Activated CD4-positive, alpha-beta T cell treated with anti-CD3 and anti-CD28 coated beads for 1 hour (primary cell): ENCODE results near the gene HOXD9.

Source experiments
- DNase-seq: peaks from one replicate; pipeline ENCODE4 v3.0.0-alpha.2; 2020

HOXD9 gene

DNA sequence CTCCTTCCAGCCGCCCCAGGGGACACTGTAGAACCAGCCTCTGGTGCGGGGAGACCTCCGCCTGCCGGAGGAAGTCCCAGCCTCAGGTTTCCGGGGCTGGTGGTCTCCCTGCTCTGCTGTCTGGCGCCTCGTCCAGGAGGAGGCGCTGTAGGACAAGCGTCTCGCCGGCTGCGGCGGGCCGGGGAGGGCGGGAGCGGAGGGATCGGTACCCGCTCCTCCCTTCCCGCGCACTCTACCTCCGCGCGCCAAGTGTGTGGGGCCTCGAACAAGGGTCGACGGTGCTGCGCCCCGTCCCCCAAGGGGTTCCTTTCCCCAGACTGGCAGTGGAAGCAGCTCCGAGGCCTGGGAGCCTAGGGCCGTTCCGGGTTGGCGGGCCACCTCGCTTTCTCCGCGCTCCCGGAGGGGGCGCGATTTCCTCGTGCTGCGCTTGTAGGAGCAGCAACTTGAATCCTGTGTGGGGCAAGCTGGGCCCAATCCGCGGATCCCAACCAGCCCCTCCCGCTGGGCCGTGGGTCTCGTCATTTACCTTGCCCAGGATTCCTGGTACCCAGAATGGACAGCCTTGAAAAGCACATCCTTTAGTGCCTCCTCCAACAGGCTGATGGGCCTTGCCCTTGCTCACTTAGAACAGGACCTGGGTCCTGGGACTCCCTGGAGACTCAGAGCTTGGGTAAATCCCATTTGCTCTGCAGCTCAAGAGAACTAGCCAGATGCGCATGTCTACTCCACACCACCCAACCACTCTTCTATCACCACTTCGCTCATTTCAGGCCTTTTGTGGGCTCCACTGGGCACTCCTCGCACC is 18.2 kb downstream of the HOXD9 start:
- DNase-seq = peak; percentile 34

DNA sequence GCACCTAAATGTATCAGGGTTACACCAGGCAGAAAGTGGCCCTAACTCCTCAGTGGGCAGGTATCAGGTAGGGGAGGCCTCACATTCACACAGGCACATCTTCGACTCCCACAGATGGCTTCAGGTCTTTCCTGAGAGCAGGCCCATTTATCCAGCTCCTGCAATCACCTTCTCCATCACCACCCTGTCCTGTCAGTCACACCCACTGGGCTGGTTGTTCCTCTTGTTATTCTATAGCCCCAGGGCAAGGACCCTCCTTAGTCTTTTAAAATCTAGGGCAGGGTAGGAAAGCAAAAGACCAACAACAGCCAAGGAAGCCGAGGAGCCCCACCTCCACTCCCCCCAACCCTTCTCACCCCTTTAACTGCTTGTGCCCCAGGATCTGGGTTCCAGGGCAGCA is 19.8 kb downstream of the HOXD9 start:
- DNase-seq = no peak

DNA sequence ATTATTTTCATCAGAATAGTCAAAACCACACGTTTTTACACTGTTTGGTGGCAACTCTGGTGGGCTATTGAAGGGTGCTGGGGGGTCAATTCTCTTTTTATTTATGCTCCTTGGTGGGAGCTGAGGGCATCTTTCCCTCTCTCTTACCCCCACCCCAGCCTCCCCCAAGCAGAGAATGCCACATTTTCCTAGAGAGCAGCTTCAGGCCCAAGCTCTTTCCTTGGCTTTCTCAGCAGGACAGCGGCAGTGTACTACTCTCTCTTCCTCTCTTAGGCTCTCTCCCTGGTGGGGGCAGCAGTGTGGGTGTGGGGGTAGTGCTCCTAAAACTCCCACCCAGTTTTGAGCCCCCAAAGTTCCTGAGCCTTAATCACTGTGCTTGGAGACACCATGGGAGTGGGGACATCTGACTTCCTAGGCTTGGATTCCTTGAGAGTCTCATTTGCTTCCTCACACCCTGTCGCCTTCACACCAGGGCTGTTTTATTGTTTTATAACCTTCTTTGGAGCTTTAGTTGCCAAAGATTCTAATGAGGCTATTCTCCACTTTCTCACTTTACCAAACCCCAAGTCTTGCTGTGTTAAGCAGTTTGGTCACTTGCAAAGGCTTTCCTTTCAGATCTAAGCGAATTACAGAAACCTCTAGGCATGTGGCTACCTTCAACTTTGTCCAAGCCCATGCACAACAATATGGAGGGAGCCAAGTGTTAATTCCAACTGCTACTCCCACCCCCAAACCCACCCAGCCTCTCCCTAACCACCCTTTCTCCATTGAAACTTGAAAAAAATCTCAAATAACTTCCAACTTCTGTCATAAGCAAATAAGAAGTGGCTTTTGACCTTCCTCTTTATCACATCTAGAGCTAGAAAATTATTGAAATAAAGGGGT is 22.8 kb downstream of the HOXD9 start:
- DNase-seq = no peak

DNA sequence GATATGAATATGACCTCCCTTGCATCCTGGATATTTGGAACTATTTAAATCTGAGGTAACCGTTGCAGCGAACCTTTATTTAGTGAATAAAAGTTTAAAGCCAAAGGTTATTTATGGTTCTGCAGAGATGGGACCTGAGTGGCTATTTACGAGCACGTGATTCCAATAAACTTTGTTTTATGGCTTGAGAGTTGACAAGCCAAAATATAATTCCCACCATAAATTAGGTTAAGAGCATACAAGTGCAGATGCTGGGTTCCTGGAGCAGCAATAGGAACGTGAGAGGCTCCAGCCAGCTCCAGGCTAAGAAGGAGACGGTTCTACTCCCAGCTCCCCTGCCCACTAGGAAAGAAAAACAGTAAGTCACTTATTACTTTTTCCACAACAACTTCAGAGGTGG is 23.6 kb downstream of the HOXD9 start:
- DNase-seq = no peak

DNA sequence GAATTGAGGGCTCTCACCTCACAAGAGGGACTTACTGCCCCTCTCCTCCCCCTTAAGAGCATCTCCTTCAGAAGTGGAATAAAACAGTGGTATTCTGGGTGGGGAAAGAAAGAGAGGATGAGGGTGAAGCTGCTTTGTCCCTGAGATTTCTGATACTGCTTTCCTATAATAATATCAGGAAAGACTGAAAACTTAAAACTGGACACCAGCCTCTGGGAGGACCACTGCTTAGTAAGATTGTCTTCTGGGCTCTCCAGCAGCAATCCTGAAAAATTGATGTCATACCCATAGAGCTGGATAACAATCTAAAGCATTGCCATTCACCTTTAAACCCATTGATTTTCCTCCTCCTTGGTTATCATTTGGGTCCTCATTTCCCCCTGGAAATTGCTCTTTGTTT is 24.1 kb downstream of the HOXD9 start:
- no peak for DNase-seq

DNA sequence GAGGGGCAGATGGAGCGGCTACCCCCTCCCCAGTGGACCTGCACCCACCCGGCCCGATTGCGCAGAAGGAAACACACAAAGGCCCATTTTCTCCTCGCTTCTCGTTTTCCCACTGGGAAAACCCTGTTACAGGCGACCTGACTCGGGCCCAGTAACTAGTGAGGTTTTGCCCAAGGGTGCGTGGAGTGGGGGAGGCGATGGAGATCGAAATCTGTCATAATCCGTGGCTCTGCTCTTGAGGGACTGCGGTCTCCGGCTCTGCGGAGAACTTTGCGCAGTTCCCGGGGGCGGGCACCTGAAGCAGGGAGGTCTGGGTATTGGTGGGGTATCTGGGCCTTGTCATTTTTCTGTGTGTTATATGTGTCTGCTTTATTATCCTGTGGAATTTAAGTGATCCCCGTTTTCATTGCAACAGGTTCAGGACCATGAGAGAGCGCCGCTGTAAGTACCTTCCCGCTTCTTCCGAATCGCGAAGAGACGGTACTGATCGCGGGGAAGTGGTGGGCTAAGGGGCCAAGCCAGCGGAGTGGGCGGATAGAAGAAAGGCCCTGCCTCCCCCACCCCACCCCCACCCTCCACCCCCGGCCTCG is 24.8 kb downstream of the HOXD9 start:
- DNase-seq = no peak

DNA sequence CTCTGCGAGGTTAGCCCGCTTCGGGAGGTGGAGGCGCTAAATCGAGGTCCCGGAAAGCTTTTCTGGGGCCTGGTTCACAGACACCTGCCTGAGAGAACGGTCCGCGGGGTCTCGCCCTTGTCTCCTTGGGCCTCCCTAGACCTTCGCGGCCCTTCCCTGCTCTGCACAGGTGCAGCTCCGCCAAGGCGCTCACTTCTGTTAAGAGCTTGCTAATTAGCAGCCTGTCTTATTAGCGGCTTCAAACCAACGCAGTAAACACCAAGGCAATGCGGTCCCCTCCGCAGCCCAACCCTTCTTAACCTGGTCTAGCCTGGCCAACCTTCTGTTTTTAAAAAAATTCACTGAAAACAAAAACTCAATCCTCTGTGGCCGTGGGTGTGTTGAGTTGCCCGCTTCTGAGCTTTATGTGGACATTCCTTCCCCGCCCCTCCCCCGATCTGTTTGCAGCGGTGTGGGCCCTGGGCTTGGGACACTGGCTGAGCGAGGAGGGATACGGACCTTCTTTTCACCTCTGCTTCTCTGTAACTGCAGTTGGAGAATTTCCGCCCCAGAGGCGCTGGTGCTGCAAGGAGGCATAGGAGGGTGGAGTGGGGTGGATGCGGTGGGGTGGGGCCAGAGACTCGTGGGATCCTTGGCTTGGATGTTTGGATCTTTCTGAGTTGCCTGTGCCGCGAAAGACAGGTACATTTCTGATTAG is 25.4 kb downstream of the HOXD9 start:
- no peak for DNase-seq

DNA sequence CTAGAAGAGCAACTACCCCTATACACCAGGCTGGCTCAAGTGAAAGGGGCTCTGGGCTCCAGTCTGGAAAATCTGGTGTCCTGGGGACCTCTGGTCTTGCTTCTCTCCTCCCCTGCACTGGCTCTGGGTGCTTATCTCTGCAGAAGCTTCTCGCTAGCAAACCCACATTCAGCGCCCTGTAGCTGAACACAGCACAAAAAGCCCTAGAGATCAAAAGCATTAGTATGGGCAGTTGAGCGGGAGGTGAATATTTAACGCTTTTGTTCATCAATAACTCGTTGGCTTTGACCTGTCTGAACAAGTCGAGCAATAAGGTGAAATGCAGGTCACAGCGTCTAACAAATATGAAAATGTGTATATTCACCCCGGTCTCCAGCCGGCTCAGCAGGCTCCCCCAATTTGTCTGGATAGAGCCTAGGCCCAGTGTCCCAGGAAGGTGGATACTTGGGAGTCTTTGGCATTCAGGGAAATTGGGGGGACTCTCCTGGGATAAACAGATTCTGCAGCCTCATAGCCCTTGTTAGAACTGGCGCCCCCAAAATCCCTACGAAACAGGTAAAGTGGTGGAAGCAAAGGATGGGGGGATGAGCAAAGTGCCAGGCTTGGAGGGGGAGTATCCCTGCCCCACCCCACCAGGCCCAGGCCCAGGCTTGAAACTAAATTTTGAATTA is 26.4 kb downstream of the HOXD9 start:
- DNase-seq = no peak

DNA sequence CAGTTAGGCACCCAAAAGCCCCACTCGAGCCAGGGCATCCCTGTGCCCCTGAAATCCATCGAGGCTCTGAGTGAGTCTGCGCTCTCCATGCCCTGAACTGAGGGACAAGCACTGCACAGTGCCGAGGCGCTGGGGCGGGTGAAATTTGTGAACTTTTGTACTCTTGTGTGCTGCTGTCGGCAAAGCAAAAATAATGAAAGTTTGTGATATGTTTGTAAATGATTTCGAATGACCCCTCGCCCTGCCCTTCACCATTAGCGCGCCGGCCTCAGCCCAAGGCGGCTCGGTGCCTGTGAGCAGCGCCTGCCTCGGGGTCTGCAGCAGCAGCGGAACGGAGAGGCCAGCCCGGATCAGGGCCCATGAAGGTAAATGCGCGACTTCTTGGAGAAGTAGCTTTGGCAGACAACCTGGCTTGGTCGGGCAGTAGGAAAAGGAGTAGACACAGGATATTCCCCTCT is 27.0 kb downstream of the HOXD9 start:
- no peak for DNase-seq

DNA sequence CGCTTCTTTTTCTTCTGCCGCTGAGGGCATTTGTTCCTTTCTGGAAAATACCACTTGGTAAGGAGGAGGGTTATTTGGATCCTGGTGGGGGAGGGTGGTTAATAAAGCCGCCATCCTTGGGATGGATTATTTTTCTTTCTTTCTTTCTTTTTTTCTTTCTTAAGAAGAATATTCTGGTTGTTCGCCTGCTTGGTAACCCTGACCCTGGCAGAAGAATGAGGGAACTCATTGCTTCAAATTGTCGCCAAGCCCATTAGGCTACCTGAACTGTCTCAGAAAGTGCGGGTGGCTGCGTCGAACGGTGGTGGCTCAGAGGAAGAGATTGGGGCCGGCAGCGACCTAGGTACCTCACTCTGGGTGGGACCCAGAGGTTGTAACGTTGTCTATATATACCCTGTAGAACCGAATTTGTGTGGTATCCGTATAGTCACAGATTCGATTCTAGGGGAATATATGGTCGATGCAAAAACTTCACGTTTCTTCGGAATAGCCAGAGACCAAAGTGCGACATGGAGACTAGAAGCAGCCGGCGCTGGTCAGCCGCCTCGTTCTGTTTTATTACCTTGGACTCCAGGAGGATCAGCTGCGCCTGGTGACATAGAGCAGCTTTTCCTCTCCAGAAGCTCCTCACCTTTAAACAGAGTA is 27.5 kb downstream of the HOXD9 start:
- no peak for DNase-seq

DNA sequence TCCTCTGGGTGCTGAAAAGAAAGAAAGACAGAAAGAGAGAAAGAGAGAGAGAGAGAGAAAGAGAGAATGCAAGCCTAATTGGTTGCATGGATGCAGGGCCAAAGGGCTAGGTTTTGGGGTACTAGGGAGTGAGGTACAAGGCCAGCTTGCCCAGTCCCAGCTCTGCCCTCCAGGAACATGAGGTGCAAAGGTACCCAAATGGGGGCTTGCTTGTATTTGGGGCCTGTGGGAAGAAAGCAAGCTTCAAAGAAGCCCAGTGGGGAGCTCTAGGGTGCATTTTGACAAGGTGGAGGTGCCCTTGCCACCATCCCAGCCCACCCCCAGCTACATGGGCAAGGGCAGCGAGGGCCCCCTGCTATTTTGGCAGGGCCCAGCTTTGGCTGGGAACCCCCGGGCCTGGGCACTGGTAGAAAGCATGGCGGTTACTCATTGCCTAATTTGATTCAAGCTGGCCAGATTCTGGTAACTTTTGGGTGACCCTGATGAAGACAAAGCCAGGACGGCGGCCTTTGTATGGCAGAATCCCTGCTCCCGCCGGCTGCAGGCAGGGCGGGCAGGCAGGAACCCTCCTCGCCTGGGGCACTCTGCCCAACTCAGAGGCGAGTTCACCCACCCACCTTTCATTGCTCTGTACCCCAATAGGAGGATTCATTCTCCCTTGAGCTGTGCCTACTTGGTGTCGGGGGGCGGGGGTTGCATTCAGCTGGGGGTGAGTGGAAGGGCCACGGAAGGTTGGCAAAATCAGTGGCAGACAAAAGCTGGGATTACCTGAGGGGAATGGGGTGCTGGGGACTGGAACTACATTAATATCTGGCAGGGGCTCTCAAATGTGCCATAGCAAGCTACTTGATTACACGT is 28.3 kb downstream of the HOXD9 start:
- no peak for DNase-seq

DNA sequence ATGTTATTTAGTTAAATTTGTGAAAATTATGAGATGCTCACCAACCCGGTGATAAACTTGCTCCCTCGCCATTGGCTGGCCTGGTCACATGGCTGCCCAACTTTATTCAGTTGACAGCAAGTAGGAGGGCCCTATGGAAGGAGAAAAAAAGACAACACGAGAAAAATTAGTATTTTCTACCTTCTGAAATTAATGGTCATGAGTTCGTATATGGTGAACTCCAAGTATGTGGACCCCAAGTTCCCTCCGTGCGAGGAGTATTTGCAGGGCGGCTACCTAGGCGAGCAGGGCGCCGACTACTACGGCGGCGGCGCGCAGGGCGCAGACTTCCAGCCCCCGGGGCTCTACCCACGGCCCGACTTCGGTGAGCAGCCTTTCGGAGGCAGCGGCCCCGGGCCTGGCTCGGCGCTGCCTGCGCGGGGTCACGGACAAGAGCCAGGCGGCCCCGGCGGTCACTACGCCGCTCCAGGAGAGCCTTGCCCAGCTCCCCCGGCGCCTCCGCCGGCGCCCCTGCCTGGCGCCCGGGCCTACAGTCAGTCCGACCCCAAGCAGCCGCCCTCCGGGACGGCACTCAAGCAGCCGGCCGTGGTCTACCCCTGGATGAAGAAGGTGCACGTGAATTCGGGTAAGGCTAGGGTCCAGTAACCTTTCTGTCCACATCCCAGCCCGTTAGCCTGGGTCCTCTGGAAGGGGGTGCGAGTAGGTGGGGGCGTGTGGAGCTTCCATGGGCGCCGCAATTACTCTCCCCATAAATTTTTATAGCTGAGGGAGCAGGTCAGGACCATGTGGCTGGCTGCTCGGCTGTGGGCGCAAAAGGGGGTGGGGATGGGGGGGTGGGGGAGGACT is 29.1 kb downstream of the HOXD9 start, which contains the start of gene HOXD4:
Gene HOXD4, plus strand, starts transcription at position 109 of the 846 bp plus-strand sequence. Its CDS starts 84 bp downstream, at position 193.
- DNase-seq = no peak

DNA sequence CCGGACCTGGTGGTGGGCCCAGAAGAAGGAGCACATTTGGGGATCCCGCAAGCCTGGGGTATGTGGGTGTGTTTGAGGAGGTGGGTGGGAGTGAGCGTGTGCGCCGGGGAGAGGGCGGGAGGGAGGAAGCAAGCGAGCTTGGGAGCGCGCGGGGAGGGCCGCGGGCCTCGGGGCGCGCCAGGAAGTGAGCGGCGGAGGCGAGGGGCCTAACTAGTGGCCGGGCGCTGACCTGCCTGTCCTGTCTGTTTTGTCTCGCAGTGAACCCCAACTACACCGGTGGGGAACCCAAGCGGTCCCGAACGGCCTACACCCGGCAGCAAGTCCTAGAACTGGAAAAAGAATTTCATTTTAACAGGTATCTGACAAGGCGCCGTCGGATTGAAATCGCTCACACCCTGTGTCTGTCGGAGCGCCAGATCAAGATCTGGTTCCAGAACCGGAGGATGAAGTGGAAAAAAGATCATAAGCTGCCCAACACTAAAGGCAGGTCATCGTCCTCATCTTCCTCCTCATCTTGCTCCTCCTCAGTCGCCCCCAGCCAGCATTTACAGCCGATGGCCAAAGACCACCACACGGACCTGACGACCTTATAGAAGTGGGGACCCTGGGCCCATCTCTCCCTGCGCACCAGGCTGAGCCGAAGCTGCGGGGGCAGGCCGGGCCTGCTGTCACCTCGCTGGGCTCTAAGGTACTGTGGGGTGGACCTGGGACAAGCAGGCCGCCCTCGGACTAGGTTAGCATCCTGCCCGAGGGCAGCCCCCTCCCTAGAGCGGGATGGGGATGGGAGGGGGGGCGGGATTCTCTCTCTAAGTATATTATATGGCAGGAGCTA is 30.0 kb downstream of the HOXD9 start:
- no peak for DNase-seq

DNA sequence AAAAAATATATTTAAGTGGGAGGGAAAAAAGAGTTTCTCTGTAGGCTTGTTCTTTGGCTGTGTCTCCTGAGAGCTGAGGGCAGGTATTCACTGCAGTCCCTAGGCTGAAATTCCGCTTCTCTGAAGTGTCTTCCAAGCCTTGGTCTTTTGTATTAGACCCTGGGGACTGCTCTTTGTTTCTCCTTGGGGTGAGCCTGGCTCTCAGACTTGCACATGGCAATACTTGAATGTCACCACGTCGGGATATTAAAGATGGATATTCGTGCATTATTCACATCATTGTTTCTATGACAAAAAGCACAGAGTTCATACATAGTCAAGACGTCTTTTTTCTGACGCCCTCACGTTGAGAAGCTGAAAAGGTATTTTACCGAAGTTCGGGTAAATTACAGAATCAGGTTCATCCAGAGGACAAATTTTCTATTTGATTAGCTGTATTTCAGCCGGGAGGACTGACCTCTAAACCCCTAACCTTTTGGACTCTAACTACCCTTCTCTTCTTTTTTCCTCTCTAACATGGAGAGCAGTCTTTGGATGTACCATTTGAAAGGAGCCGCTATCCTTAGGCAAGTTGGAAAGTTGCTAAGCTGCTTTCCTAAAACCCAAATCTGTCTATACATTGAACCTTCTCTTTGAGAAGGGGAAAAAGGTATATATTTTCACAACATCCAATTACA is 32.2 kb downstream of the HOXD9 start:
- DNase-seq = no peak

DNA sequence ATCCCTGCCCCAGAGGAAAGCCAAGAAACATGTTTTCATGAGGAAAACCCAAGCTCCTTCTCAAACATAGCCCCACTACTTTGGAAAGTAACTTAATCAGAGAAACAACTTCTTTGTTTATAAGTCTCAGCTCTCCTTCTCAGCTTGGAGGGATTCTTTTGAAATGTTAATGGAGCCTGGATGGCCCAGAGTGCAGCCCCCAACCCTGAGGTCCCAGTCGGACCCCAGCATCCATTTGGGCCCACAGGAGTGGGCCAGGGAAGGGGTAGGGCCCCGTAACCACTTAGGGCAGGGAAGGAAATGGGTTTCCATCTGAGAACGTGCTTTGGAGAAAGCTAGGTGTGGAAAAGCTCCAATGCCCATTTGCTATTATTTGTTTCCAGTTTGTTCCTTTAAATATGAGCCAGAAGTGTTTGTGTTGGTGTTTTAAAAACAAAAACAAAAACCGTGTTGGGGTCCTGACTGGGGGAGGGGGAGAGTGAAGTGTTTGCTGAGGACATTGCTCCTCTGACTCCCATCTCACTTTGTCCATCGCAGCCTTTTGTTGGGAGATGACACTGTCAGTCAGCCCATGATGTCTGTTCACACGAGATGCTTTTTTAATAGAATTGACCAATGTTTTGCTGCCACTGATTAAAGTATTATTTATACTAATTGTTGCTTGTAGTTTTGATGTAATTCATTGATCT is 33.0 kb downstream of the HOXD9 start:
- DNase-seq = no peak

DNA sequence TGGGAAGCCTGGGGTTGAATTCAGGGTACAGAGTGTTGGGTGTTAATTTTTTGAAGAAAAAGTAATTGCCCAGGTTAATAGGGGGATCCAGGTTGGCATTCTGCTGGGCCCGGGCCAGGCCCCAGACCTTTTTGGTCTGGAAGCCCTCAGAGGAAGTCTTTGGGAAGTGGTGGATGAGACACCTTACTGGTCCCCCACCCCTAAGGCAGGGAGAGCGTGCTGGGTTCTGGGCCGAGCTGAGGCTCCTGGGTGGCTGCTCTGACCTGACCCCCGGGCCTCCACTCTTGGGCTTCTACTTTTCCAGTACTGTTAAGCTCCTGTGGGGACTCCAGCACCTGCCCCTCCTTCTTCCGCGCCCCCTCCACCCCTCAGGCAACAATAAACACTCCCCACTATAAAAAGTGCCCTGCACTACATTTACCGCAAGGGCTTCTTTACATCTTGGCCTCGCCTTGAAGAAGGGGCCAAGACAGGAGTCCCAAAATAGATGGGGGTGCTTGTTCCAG is 33.8 kb downstream of the HOXD9 start:
- DNase-seq = no peak

DNA sequence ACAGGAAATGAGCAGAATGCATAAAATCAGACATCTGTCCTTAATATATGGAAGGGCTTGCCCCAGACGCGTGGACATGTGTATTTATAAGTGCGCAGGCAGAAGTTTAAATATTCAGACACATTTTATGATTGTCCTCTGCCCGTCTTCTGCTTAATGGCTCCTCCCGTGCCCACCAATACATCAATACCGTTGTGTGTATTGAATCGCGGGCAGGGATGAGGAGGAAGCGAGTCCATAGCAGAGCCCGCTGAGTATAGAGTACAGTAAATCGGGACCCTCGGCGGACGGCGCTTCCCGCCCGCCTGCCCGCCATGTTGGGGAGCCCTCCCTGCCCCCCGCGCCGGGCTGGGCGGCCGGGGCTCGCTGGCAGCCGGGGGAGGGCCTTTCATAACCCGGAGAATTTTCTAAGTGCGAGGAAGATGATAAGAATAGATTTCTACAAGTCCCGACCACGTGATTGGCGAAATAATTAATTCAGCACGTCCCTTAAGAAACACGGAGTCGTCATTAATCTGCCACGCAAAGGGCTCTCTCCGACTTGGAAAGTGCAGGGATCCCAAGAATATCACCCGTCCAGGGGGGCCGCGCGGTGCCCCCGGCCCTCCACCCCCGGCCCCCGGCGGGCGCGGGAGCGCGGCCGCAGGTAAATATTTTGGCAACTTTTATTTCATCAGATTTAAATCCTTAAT is 34.4 kb downstream of the HOXD9 start, which contains the start of gene HOXD3:
Gene HOXD3, plus strand, starts transcription at position 501 of the 692 bp plus-strand sequence. CDS start 11,808 bp downstream, outside the sequence.
- DNase-seq = no peak
